CD4-positive, CD25-positive, alpha-beta regulatory T cell (primary cell): ENCODE results near the gene TNFRSF8. TPM values are rescaled to one million over a fixed set of nuclear protein-coding genes. Genes with fewer than 3 reads are reported as not detected.
A peak's percentile ranks its signal among the peaks of the same experiment; 100 is the strongest.
"Not testable (repeated sequence)": the region's sequence is repeated elsewhere in the genome, so short reads cannot be mapped to it uniquely, and the experiment has no call there.

ENCODE experiments used
- ATAC-seq, 2 donors: fragments of 150-1000 bp; cut with Tn5 transposase; one replicate each; pipeline ENCODE4 v1.10.0; 2021; ENCODE audit warnings: low read depth in 2 of 2, moderate number of reproducible peaks in 2 of 2, moderate library complexity in 1 of 2
- DNase-seq, 3 donors: peaks; one replicate each; pipeline versions ENCODE4 v3.0.0 to v3.0.0-alpha.2; 2012 to 2022; ENCODE audit warnings: mixed read lengths in 1 of 3
- H3K27ac ChIP-seq: one replicate; pipeline ENCODE4 v1.7.0; 2013; ENCODE audit warnings: mild to moderate bottlenecking, low read length; ENCODE audit not compliant: insufficient read depth, poor library complexity, severe bottlenecking
- H3K27me3 ChIP-seq: one replicate; pipeline ENCODE4 v1.7.0; 2013; ENCODE audit warnings: low read length; ENCODE audit not compliant: control insufficient read depth, insufficient read depth
- H3K36me3 ChIP-seq: one replicate; pipeline ENCODE4 v1.7.0; 2013; ENCODE audit warnings: mild to moderate bottlenecking, low read length, moderate library complexity; ENCODE audit not compliant: control insufficient read depth, insufficient read depth
- H3K4me1 ChIP-seq: 2 replicates; pipeline ENCODE4 v1.7.0; 2013; ENCODE audit warnings: mild to moderate bottlenecking, low read length; ENCODE audit not compliant: insufficient read depth, control insufficient read depth, poor library complexity, severe bottlenecking
- H3K4me3 ChIP-seq: one replicate; pipeline ENCODE4 v1.7.0; 2013; ENCODE audit warnings: low read depth, mild to moderate bottlenecking, low read length, moderate library complexity
- H3K9me3 ChIP-seq, 2 experiments: 1 replicate in 1 of 2; 2 replicates in 1 of 2; pipeline ENCODE4 v1.7.0; 2013; ENCODE audit warnings: low read length in 2 of 2, mild to moderate bottlenecking in 1 of 2, moderate library complexity in 1 of 2; ENCODE audit not compliant: control insufficient read depth in 2 of 2
- H3K27ac Mint-ChIP-seq, 3 donors: one replicate each; pipeline ENCODE4 v1.8.0; 2020 to 2022; ENCODE audit warnings: mild to moderate bottlenecking in 3 of 3, mixed read lengths in 3 of 3, moderate library complexity in 2 of 3
- H3K27me3 Mint-ChIP-seq: one replicate; pipeline ENCODE4 v1.8.0; 2022; ENCODE audit warnings: mild to moderate bottlenecking, mixed read lengths
- H3K36me3 Mint-ChIP-seq: one replicate; pipeline ENCODE4 v1.8.0; 2020; ENCODE audit warnings: mixed read lengths
- H3K4me1 Mint-ChIP-seq, 4 donors: one replicate each; pipeline ENCODE4 v1.8.0; 2020 to 2022; ENCODE audit warnings: mixed read lengths in 4 of 4, mild to moderate bottlenecking in 1 of 4
- H3K4me3 Mint-ChIP-seq, 4 donors: one replicate each; pipeline ENCODE4 v1.8.0; 2020 to 2022; ENCODE audit warnings: mild to moderate bottlenecking in 4 of 4, mixed read lengths in 4 of 4, moderate library complexity in 3 of 4
- H3K9me3 Mint-ChIP-seq, 7 donors: one replicate each; pipeline ENCODE4 v1.8.0; 2020 to 2022; ENCODE audit warnings: mixed read lengths in 7 of 7, mild to moderate bottlenecking in 3 of 7, moderate library complexity in 2 of 7
- polyA plus RNA-seq, 4 donors: library from polyadenylated mRNA; unstranded; fragments of 300-500 nt; fragmentation: Illumina TruSeq; gene quantifications; one replicate each; pipeline ENCODE4 v1.2.3, GENCODE V29; 2021
- total RNA-seq: library from RNA; stranded (reverse); gene quantifications from one replicate; pipeline ENCODE4 v1.2.3, GENCODE V29; 2022

Gene TNFRSF8
- total and polyA plus RNA-seq, 5 donors from 2014 or later: 1.1 to 3.2 (median 1.6) TPM

GRCh38 chr1:12106153-12106552 is 43.0 kb downstream of the TNFRSF8 start:
- no peaks in the 10 kb centered on the region for H3K9me3 ChIP-seq
- no peaks in the 10 kb centered on the region for H3K36me3 ChIP-seq
- peaks cover 0 to 23% (median 13%) of the 10 kb centered on the region in 4 donors for H3K4me1 Mint-ChIP-seq
- H3K4me3 Mint-ChIP-seq: no peak overlapping the region
- no peaks in the 10 kb centered on the region for H3K27me3 ChIP-seq
- H3K27ac ChIP-seq: no peak overlapping the region
- DNase-seq (no peak), ATAC-seq (no peak)
- peak overlapping the region in 2 of 3 donors; percentile 45 to 75 for H3K27ac Mint-ChIP-seq
- no peaks in the 10 kb centered on the region for H3K4me1 ChIP-seq
- no peaks in the 10 kb centered on the region for H3K9me3 Mint-ChIP-seq
- no peaks in the 10 kb centered on the region for H3K27me3 Mint-ChIP-seq
- H3K36me3 Mint-ChIP-seq: no peaks in the 10 kb centered on the region
- H3K4me3 ChIP-seq: no peak overlapping the region

GRCh38 chr1:12106861-12107260 is 43.8 kb downstream of the TNFRSF8 start:
- not testable (repeated sequence) for H3K36me3 ChIP-seq, H3K27me3 ChIP-seq, H3K4me3 Mint-ChIP-seq, H3K9me3 ChIP-seq, H3K4me3 ChIP-seq, H3K27me3 Mint-ChIP-seq, H3K4me1 ChIP-seq, H3K9me3 Mint-ChIP-seq, ATAC-seq, H3K27ac ChIP-seq, H3K36me3 Mint-ChIP-seq
- Mint-ChIP-seq H3K4me1 (peaks cover 0 to 21% (median 12%) of the 10 kb centered on the region in 4 donors), H3K27ac (peak overlapping the region in 1 of 3 donors; percentile 75)
- DNase-seq: peak in 1 of 3 donors; percentile 18

GRCh38 chr1:12107718-12108117 is 44.6 kb downstream of the TNFRSF8 start:
- H3K36me3 Mint-ChIP-seq: no peaks in the 10 kb centered on the region
- no peaks in the 10 kb centered on the region for H3K27me3 ChIP-seq
- H3K4me3 Mint-ChIP-seq: no peak overlapping the region
- H3K36me3 ChIP-seq: no peaks in the 10 kb centered on the region
- no peak overlapping the region for H3K27ac ChIP-seq
- H3K27me3 Mint-ChIP-seq: no peaks in the 10 kb centered on the region
- H3K9me3 ChIP-seq: no peaks in the 10 kb centered on the region
- no peak overlapping the region for H3K27ac Mint-ChIP-seq
- H3K4me1 Mint-ChIP-seq: peaks cover 0 to 12% (median 7%) of the 10 kb centered on the region in 4 donors
- no peaks in the 10 kb centered on the region for H3K4me1 ChIP-seq
- DNase-seq: no peak
- no peaks in the 10 kb centered on the region for H3K9me3 Mint-ChIP-seq
- ATAC-seq: no peak
- no peak overlapping the region for H3K4me3 ChIP-seq

GRCh38 chr1:12109901-12110300 is 46.8 kb downstream of the TNFRSF8 start:
- Mint-ChIP-seq H3K27me3 (no peaks in the 10 kb centered on the region), H3K9me3 (no peaks in the 10 kb centered on the region), H3K4me1 (peaks cover 0 to 17% (median 9%) of the 10 kb centered on the region in 4 donors), H3K36me3 (no peaks in the 10 kb centered on the region), H3K4me3 (no peak overlapping the region), H3K27ac (no peak overlapping the region)
- H3K9me3 ChIP-seq: no peaks in the 10 kb centered on the region
- no peaks in the 10 kb centered on the region for H3K36me3 ChIP-seq
- no peak overlapping the region for H3K27ac ChIP-seq
- no peak for ATAC-seq
- no peaks in the 10 kb centered on the region for H3K27me3 ChIP-seq
- H3K4me1 ChIP-seq: no peaks in the 10 kb centered on the region
- no peak for DNase-seq
- H3K4me3 ChIP-seq: no peak overlapping the region

- no peak overlapping the region for H3K4me3 Mint-ChIP-seq
- Histone ChIP-seq H3K27me3 (no peaks in the 10 kb centered on the region), H3K27ac (no peak overlapping the region), H3K4me1 (no peaks in the 10 kb centered on the region), H3K4me3 (no peak overlapping the region), H3K36me3 (no peaks in the 10 kb centered on the region), H3K9me3 (no peaks in the 10 kb centered on the region)
- ATAC-seq (no peak), DNase-seq (no peak)
- H3K4me1 Mint-ChIP-seq: peaks cover 0 to 12% (median 5%) of the 10 kb centered on the region in 4 donors
- no peaks in the 10 kb centered on the region for H3K27me3 Mint-ChIP-seq
- H3K9me3 Mint-ChIP-seq: no peaks in the 10 kb centered on the region
- no peak overlapping the region for H3K27ac Mint-ChIP-seq
- no peaks in the 10 kb centered on the region for H3K36me3 Mint-ChIP-seq
Measured at GRCh38 chr1:12111741-12112140, 48.6 kb downstream of the TNFRSF8 start.

GRCh38 chr1:12112711-12113161 is 49.6 kb downstream of the TNFRSF8 start:
- H3K36me3 ChIP-seq: no peaks in the 10 kb centered on the region
- ATAC-seq (no peak), DNase-seq (no peak)

GRCh38 chr1:12113433-12114339 is 50.6 kb downstream of the TNFRSF8 start:
- Mint-ChIP-seq H3K27me3 (no peaks in the 10 kb centered on the region), H3K4me3 (no peak overlapping the region), H3K27ac (peak overlapping the region; percentile 12 to 86 (median 72)), H3K9me3 (no peaks in the 10 kb centered on the region), H3K4me1 (peaks cover 0 to 16% (median 9%) of the 10 kb centered on the region in 4 donors), H3K36me3 (no peaks in the 10 kb centered on the region)
- Histone ChIP-seq H3K4me3 (no peak overlapping the region), H3K4me1 (no peaks in the 10 kb centered on the region), H3K27me3 (no peaks in the 10 kb centered on the region), H3K36me3 (no peaks in the 10 kb centered on the region), H3K9me3 (no peaks in the 10 kb centered on the region), H3K27ac (no peak overlapping the region)
- DNase-seq: peak in 1 of 3 donors; percentile 51
- no peak for ATAC-seq

More at GRCh38 chr1:12112711-12113161, 49.6 kb downstream of the TNFRSF8 start:
- Histone ChIP-seq H3K4me1 (no peaks in the 10 kb centered on the region), H3K27ac (no peak overlapping the region), H3K9me3 (no peaks in the 10 kb centered on the region), H3K27me3 (no peaks in the 10 kb centered on the region), H3K4me3 (no peak overlapping the region)
- no peaks in the 10 kb centered on the region for H3K36me3 Mint-ChIP-seq
- H3K4me1 Mint-ChIP-seq: peaks cover 0 to 12% (median 6%) of the 10 kb centered on the region in 4 donors
- H3K4me3 Mint-ChIP-seq: no peak overlapping the region
- no peaks in the 10 kb centered on the region for H3K27me3 Mint-ChIP-seq
- no peaks in the 10 kb centered on the region for H3K9me3 Mint-ChIP-seq
- H3K27ac Mint-ChIP-seq: peak overlapping the region in 1 of 3 donors; percentile 62

- Mint-ChIP-seq H3K4me3 (no peak overlapping the region), H3K36me3 (no peaks in the 10 kb centered on the region), H3K27ac (peak overlapping the region in 1 of 3 donors; percentile 72), H3K4me1 (peaks cover 0 to 19% (median 9%) of the 10 kb centered on the region in 4 donors), H3K9me3 (no peaks in the 10 kb centered on the region), H3K27me3 (no peaks in the 10 kb centered on the region)
- H3K36me3 ChIP-seq: no peaks in the 10 kb centered on the region
- DNase-seq (no peak), ATAC-seq (no peak)
- H3K27me3 ChIP-seq: no peaks in the 10 kb centered on the region
- H3K4me3 ChIP-seq: no peak overlapping the region
- no peaks in the 10 kb centered on the region for H3K4me1 ChIP-seq
- H3K9me3 ChIP-seq: no peaks in the 10 kb centered on the region
- no peak overlapping the region for H3K27ac ChIP-seq
Measured at GRCh38 chr1:12114340-12114683, 51.2 kb downstream of the TNFRSF8 start.
